Measurements from ENCODE around the gene TSPYL2.

The TSPYL2 gene

GRCh38 chrX:53080628-53081580, 1.3 kb upstream of the TSPYL2 start:
- DNase-seq = peak; percentile 36

DNA sequence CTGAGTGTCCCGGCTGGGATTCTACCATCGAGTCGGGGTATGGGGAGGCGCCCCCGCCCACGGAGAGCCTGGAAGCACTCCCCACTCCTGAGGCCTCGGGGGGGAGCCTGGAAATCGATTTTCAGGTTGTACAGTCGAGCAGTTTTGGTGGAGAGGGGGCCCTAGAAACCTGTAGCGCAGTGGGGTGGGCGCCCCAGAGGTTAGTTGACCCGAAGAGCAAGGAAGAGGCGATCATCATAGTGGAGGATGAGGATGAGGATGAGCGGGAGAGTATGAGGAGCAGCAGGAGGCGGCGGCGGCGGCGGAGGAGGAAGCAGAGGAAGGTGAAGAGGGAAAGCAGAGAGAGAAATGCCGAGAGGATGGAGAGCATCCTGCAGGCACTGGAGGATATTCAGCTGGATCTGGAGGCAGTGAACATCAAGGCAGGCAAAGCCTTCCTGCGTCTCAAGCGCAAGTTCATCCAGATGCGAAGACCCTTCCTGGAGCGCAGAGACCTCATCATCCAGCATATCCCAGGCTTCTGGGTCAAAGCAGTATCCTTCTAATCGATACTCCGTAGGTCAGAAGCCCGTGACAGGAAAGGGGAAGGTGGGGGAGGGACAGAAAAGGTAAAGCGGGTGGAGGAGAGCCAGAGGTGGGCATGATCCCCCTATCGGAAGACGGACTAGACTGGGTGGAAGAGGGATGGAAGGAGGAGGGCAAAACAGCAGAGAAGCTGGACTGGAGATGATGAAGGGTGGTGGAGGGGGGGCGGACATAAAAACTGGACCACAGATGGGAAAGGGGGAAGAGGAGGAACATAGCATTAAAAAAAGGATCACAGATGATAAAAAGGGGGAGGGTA, 828 bp downstream of the TSPYL2 start:
- no peak for DNase-seq

- DNase-seq = no peak
Observed at GRCh38 chrX:53084043-53084570, 1.9 kb downstream of the TSPYL2 start.

GRCh38 chrX:53084863-53085262, 2.7 kb downstream of the TSPYL2 start:
- DNase-seq = no peak

GRCh38 chrX:53085661-53086229, 3.6 kb downstream of the TSPYL2 start:
- DNase-seq = no peak

GRCh38 chrX:53086464-53086863, 4.3 kb downstream of the TSPYL2 start:
- DNase-seq = no peak

DNA sequence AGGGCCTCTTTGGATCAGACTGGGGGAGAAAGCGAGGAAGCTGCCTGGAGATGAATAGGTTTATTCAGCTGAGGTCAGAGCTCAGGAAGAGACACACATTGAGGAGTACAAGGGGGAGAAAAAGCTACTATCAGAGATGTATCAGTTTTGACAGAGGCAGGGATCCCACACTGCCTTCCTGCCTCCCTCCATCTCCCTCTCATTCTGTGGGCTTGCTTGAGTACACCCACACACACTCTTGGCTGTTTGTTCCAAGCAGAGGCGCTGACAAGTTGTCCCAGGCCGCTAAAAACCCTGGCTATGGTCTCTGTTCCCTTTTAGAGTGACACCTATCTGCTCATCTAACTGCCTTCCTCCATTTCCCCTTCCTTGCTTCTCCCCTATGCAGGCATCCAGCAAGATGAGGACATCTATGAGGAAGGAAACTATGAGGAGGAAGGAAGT, 5.2 kb downstream of the TSPYL2 start:
- no peak for DNase-seq

GRCh38 chrX:53088136-53088974, 6.2 kb downstream of the TSPYL2 start:
- DNase-seq = peak; percentile 79

DNA sequence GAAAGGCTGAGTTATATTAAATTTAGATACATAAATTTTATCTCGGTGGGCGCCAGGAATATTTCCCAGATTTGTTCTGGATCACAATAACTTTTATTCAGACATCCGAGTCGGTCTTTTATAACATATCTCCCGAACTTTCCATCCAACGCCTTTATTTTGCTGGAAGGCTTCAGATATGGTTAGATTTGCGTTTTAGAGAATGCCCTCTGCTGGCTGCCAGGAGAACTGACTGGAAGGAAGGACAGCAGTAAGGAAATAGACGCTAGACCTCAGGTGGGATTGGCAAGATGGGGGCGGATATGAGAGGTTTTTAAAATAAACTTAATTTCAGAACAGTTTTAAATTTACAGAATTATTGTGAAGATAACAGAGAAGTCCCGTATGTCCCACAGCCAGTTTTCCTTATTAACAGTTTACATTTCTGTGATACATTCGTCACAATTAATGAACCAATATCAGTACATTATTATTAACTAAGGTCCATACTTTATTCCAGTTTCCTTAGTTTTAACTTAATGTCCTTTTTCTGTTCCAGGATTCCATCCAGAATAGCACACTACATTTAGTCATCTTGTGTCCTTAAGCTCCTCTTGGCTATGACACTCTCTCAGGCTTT, 7.2 kb downstream of the TSPYL2 start:
- no peak for DNase-seq

GRCh38 chrX:53089925-53090324, 7.8 kb downstream of the TSPYL2 start:
- no peak for DNase-seq

DNA sequence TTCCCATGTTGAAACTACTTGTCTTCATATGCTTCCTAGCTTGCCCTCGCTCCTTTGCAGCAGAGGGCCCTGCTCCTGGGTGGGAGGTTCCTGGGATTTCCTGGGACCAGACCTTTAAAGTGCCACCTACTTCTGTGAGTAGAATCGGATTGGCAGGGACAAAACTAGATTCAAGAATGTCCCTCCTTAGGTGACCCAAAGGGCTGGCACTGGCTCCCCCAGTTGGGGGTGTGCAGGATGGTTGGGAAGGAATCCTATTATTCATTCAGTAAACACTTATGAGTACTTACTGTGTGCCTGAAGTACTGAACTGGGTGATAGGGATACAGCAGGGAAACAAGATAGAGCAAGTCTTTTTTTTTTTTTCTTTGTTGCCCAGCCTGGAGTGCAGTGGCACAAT, 9.2 kb downstream of the TSPYL2 start:
- no peak for DNase-seq

DNA sequence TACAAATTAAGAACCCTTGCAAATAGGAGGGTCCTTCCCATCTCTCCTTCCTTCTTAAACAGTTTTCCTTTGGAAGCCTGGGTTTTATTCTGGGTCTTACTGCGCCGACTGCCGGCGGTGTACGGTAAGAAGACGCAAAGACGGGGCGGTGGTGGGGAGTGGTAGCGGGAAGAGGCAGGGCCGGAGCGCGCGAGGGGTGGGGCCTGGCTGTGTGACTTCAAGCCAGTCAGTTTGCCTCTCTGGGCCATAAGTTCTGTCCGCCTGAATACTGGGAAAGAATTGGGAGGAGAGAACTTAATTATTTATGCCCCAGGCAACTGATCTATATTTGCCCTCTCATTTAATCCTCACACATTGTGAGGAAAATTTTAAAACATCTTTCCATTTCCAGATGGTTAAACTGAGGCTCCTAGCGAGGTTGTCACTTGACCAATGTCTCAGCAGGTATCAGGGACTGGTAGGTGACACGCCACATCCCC, 11.0 kb downstream of the TSPYL2 start:
- DNase-seq = peak; percentile 70

DNA sequence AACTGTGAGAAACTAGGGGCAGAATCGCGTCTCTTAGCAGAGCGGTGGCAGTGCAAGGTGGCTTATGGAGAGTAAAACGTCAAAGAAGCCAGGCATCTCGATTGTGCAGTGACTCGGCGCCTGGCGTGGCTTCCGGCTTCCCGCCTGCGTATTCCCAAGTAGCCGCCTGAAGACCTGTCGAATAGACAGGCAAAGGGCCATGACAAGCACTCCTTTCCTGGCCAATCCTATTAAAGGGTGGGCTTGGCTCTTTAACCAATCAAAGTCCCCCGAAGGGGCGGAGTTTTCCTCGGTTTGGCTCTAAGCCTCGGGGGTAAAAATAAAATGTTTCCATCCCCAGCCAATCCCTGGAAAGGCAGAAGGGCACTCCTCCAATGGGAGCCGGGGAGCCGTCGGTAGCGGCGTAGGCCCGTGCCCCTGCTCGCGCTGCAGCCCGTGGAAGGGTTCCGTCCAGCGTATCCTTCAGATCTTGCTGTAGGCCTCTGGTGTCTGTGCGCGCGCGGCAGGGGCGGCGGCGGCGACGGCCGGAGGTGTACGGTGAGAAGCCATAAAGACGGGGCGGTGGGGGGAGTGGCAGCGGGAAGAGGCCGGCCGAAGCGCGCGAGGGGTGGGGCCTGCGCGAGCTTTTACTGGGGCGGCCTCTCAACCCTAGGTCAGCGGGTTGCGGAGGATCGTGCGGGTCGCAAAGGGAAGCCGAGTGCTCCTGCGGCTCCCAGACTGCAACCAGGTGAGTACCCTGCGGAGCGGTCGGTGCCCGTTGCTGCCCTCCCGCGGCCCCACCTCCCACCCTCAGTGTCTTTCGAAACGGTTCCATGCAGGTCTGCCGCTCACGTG, 11.8 kb downstream of the TSPYL2 start, which contains the start of gene KANTR:
KANTR (plus strand) TSS at position 395 of the 834 bp plus-strand sequence. CDS start 30,131 bp downstream, outside the sequence.
- DNase-seq = peak; percentile 71

DNA sequence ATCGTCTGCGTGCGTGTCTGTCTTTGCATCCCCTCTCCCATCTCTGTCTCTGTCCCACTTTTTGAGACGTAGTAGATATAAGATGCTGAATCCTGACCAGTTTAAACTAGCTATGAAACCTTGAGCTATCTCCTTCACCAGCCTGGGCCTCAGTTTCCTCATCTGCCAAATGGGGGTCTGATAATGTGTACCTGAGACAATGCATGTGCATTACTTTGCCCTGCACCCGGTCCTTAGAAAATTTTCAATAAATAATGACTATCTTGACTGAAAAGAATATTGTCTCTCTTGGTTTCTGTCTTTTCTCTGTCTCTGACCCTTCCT, 12.4 kb downstream of the TSPYL2 start:
- no peak for DNase-seq

DNA sequence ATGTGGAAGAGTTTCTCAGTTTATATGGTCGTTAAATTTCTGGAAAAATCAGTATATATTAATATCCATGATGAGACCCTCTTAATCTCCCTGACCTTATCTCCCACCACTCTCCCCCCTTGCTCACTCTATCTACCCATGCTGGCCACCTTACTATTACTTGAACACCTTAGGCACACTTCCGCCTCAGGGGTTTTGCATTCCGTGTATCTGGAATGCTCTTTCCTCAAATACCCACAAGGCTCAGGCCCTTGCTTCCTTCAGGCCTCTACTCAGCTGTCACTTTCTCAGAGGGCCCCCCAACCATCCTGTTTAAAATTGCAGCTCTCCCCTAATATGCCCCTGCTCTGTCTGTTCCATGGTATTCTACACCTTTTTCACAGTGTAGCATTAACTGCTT, 13.6 kb downstream of the TSPYL2 start:
- no peak for DNase-seq

- no peak for DNase-seq
Observed at GRCh38 chrX:53114864-53115549, 32.8 kb downstream of the TSPYL2 start.

DNA sequence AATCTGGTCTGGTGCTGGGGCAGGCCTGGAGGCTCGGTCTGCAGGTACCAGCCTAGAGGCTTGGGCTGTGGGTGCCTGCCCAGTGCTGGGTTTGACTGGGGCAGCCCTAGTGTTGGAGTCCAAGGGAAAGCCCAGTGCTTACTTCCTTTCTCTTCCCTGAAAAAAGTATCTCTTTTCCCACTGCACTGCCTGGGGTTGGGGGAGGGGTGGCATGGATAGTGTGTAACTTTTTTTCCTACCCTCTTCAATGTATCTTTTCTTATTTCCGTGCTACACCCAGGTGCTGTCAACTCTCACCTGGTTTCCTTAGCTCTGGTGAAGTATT, 33.3 kb downstream of the TSPYL2 start:
- DNase-seq = no peak

GRCh38 chrX:53116101-53116500, 33.9 kb downstream of the TSPYL2 start:
- no peak for DNase-seq

DNA sequence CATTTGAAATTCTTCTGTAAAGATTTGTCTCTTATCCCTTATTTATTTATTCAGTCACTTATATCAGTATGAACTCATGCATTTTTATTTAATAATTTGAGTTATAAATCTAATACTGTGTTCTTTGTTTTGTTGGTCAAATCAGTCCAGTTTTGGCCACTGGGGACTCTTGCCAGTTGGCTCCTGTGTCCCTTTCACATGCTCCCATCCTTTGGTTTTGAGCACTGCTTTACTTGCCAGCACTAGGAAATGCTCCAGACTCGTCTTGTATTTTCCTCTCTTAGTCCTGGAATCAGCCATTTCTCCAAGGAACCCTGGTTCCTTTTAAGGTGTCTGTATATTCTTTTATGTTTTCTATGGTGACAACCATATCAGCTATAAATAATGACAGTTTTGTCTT, 39.8 kb downstream of the TSPYL2 start:
- DNase-seq = no peak

DNA sequence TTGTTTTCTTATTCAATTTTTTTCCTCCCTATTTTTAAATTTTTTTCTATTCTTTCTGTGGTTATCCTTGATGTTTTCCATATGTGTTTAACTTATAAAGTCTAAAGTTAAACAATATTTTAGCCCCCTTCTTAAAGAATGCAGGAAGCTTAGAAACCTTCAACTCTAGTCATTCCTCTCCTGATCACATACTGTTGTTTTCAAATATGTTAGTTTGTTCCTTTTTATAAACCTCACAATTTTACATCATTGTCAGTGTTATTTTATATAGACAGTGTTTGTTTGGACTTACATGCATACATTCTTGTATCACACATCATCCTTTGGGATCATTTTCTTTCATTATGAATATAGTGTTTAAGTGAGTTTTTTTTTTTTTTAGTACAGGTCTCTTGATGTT, 43.3 kb downstream of the TSPYL2 start:
- no peak for DNase-seq

Measured in activated CD4-positive, alpha-beta T cell treated with anti-CD3 and anti-CD28 coated beads, Interleukin-2, amount 50 U/mL, for 1 hour (primary cell).